GM19372 (cell line): Measurements from ENCODE around the gene DLG4.
"Not testable (repeated sequence)": the region's sequence is repeated elsewhere in the genome, so short reads cannot be mapped to it uniquely, and the experiment has no call there.

Experiments
- ATAC-seq: cut with Tn5 transposase; IDR thresholded peaks from one replicate; pipeline ENCODE4 v1.9.1; 2021; ENCODE audit warnings: mild to moderate bottlenecking, low read depth, moderate library complexity; ENCODE audit not compliant: unreplicated experiment

DLG4 gene

DNA sequence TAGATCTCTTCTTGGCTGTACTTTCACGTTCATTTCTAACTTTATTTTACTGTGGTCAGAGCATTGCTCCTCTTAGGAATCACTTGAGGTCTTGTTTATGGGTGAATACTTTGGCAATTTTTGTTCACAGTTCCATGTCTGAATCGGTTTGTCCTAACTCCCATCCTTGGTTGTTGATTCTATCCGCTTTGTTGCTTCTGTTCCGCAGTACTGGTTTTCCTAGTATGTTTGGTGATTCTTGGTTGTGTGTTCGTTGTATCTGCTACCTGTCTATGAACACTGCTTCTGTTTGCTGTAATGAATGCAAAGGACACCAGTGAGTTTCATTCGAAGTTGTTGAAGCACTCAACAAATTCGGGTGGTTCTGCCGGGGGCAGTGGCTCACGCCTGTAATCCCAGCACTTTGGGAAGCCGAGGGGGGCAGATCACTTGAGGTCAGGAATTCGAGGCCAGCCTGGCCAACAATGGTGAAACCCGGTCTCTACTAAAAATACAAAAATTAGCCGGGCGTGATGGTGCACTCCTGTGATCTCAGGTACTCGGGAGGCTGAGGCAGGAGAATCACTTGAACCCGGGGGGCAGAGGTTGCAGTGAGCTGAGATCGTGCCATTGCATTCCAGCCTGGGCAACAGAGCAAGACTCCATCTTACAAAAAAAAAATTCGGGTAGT lies 47.0 kb downstream of the DLG4 start:
- not testable (repeated sequence) for ATAC-seq

DNA sequence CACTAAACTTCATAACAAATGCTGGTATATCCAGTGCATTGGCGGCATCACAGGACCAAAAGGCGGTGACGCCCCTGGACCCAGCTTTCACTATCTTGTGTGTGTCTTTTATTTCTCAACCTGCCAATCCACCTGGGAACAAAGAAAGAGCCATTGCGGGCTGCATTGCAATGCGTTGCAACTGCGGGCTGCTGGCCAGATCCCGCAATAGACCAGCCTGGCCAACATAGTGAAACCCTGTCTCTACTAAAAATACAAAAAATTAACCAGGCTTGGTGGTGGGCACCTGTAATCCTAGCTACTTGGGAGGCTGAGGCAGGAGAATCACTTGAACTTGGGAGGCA lies 50.1 kb downstream of the DLG4 start:
- ATAC-seq, result not testable (repeated sequence)

DNA sequence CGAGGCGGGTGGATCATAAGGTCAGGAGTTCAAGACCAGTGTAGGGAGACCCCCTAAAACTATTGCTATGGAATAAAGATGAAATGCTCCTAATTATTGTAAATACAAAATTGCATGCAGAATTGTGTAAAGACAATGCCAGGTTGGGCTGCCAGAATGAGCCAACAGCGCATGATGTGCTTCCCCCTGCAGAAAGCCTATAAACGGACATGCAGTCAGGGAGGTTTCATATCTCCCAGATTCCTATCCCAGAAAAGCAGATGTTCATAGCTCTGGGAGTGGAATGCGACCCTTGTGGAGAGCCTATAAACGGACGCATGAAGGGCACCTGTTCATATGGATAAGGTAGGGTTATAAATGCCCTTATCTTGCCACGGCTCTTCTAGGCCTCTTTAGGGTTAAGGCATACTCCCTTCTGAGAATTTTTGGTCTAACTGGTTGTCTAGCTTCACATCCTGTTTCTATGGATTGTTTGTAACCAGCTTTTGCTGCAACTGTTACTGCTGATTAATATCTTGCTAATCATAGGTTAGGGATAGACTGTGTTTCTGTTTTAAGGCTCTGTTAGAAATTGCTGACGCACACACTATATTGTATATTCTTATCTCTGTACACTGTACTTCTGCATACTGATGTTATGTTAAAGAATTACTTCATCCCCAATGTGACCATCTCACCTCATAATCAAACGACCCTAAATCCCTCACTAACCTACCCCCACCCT lies 50.6 kb downstream of the DLG4 start:
- ATAC-seq, result not testable (repeated sequence)

DNA sequence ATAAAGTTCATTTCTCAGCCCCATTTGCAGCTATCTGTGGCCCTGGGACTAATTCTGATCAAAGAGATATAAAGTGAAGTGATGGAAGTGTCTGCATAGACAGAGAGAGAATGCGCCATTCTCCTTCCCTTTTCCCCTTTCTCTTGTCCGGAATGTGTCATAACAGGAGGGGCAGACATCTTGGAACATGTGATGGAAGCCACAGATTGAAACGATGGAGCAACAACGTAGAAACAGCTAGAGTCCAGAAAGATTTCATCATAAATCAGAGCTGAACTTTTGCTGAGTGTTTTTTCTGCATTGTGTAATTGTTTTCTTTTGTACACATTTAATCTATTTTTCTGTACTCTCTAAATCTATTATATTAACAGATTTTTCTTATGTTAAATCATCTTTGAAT lies 51.8 kb downstream of the DLG4 start:
- no peak for ATAC-seq

DNA sequence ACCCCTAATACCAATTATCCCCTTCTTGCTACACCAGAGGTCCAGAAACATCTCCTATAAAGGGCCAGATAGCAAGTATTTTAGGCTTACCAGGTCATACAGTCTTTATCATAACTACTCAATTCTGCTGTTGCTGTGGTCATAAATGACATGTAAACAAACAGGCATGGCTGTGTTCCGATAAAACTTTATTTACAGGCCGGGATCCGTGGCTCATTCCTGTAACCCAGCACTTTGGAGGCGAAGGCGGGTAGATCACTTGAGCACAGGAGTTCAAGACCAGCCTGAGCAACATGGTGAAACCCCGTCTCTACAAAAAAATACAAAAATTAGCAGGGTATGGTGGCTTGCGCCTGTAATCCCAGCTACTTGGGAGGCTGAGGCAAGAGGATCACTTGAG lies 52.8 kb downstream of the DLG4 start:
- ATAC-seq, result no peak

DNA sequence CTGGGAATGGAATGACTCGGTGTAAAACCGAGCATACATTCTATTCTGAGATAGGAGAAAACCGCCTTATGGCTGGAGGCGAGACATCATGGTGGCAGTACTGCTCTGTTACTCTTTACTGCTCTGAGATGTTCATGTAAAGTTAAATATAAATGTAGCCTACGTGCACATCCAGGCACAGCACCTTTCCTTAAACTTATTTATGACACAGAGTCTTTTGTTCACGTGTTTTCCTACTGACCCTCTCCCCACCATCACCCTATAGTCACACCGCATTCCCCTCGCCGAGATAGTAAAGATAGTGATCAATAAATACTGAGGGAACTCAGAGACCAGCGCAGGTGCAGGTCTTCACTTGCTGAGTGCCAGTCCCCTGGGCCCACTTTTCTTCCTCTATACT lies 60.1 kb downstream of the DLG4 start:
- not testable (repeated sequence) for ATAC-seq

DNA sequence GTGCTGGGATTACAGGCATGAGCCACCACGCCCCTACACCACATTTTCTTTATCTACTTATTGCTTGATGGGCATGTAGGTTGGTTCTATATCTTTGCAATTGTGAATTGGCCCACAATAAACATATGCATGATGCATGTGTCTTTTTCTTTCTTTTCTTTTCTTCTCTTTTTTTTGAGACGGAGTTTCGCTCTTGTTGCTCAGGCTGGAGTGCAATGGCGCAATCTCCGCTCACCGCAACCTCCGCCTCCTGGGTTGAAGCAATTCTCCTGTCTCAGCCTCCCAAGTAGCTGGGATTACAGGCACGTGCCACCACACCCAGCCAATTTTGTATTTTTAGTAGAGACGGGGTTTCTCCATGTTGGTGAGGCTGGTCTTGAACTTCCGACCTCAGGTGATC lies 61.2 kb downstream of the DLG4 start:
- ATAC-seq, result not testable (repeated sequence)

DNA sequence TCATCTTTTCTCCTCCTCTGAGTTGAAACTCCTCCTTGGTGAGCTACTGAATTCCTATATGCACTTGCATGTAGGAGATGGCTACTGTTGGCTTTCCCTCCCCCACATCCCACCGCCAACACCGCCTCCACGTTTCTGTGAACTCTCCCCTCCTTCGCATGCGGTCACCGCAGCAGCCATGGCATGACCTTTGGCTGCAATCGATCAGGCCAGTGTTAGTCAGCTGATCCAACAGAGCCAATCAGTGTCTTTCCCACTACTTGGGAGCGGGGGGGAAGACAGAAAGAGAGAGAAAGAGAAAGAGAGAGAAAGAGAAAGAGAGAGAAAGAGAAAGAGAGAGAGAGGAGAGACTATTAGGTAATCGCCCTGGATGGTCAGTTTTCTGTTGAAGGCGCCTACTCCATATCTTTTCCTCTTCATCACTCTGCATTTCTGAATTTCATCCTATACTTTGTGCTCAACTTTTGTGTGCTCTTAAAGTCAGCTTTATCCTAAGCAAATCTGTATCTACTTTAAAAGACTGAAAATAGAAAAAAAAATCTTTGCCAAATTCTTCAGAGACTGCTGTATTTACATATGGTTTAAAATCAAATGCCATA lies 63.2 kb downstream of the DLG4 start:
- ATAC-seq, result no peak

DNA sequence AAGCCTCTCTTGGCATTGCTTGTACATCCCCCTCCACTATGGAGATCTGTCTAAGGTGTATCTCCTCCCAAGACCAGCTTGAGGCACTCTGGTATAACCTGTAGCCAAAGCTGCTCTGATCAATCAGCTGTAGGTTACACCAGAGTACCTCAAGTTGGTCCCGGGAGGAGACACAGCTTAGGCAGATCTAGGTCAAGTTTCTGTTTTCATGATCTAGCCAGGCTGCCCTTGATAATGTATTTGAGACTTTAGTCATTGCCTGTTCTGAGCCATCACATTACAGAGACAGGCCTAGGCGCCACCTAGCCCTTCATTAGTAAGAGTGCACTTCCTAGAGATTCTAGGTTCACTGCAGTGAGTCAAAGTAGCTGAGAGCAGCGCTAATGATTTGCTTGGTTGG lies 71.9 kb downstream of the DLG4 start:
- no peak for ATAC-seq

DNA sequence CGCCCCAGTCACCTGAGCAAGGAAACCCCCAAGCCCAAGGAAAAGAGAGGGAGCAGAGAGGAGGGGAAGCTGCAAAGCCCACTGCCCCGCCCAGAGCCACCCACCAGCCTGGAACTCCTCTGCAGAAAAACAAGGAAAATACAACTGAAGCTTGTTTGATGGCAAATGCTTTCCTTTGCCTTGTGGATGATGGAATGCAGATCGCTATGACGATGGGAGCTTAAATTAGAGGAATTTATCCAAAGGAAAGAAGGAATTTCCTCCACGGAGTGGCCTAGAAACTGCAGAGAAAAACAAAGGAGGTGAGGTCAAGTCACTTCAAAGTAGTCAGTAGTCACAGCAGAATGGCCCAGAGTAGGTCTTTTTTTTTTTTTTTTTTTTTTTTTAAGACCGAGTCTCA lies 73.5 kb downstream of the DLG4 start:
- no peak for ATAC-seq

DNA sequence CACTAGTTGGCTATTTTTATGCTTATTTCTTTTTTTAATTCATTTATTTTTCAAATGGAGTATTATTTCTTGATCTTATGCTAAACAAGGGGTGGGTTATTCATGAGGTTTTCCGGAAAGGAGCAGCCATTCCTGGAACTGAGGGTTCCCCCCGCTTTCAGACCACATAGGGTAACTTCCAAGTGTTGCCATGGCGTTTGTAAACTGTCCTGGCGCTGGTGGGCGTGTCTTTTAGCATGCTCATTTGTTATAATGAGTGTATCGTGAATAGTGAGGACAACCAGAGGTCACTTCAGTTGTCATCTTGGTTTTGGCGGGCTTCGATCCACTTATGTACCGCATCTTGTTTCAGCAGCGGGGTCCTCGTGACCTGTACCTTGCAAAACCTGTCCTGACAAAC lies 75.4 kb downstream of the DLG4 start:
- no peak for ATAC-seq

DNA sequence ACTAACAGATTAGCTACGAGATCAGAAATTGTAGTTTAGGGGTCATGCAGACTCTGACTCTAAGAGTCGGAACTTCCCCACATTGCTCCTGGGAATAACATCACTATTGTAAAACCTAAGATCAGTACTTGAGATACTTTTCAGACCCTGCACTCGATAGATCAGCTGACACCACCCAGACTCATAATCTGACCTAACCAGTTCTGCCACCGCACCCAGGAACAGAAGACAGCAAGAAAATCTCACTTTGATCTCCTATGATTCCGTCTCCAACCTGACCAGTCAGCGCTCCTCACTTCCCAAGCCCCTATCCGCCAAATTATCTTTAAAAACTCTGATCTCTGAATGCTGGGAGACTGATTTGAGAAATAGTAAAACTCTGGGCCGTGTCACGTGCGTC lies 77.8 kb downstream of the DLG4 start:
- ATAC-seq, result no peak

DNA sequence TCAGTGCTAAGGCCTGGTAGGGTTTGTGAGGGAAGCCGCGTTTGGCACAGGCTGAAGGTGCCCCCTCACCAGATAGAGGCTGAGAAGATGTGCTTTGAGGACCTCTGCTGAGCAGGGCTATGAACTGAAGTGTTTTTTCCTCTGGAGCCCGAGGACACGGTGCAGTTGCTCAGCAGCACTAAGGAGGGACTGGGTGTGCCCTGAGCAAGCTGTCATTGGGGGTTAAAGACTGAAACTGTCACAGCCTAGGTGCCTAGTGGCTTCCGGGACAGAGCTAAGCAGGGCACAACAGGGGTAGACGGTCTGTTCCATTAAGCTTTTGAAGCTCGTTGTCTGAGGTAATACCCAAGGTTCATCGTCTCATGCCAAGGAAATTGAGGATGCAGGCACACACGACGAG lies 80.2 kb downstream of the DLG4 start:
- no peak for ATAC-seq

DNA sequence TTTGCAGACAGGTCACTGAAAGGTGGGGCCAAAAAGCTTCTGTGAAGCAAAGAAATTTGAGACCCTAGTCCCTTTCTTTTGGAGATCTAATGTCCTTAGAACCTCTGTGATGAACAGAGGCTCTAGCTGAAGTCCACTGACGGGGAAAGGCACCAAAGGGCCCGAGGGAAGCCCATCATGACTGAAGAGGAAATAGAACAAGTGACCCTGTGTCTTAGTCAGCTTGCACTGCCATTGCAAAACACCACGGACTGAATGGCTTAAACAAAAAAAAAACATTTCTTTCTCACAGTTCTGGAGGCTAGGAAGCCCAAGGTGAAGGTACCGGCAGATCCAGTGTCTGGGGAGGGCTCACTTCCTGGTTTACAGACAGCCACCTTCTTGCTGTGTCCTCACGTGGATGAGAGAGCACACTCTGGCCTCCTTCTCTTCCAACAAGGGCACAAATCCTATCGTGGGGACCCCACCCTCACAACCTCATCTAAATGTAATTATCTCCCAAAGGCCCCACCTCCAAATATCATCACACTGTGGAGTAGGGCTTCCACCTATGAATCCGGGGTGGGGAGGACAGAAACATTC lies 80.7 kb downstream of the DLG4 start:
- ATAC-seq, result no peak

DNA sequence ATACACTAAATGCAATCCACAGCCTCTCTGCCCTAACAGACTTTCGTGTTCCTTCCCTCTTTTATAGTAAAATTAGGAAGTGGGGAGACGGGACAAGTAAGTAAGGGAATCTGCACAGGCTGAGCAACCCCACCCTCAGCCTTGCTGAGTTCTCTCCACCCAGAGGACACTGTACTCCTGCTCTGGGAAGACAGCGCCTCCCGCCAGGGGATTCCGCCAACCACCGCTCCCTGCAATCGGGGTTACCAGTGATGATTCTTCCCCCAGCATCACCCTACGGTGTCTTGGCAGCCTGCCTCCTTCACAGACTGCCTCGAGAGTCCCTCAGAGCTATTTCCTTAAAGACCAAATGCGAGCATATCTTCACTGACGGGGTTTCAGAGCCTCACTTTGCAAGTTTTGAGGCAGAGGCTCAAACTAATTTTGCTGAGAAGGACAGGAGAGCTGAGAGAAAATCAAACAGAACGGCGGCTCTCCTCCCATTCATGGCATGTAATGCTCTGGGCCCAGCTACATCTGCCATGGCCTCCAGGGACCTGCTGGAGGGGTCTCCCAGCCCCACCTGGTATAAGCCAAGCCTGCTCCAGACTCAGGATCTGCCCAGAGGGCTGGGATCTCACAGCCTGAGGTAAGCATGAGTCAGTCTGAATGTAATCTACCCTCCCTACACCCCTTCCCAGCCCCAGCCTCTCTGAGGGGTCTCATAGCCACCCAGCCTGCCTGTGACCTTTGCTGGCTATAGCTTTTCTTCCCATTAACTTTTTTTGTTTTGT lies 82.3 kb downstream of the DLG4 start:
- no peak for ATAC-seq
